ENCODE measurements around the gene SDF4. TPM values are rescaled to one million over a fixed set of nuclear protein-coding genes. Genes with fewer than 3 reads are reported as not detected.

The SDF4 gene
- total RNA-seq, 3 donors from 2014 or later = 58.0 to 111 (median 79.3) TPM

- H3K27me3 ChIP-seq = peaks cover 4 to 15% of the 10 kb centered on the region in 2 donors
These were observed 61.3 kb downstream of the SDF4 start for GRCh38 chr1:1170215-1171091.

GRCh38 chr1:1169429-1170214, 62.2 kb downstream of the SDF4 start:
- Histone ChIP-seq H3K36me3 (no peaks in the 10 kb centered on the region), H3K27me3 (peaks cover 4 to 15% of the 10 kb centered on the region in 2 donors), H3K4me3 (no peak overlapping the region), H3K9me3 (no peaks in the 10 kb centered on the region), H3K27ac (no peak overlapping the region), H3K4me1 (peaks cover 4 to 11% of the 10 kb centered on the region in 2 donors)
- no peak for DNase-seq (ENCODE audit: low spot score in 2 of 2)
- intact Hi-C loops (cut with DNase I; ENCODE audit: low total_unique reads) = no loop called here
- TF ChIP-seq POLR2AphosphoS5 (IDR thresholded peaks at IDR 0.05) = no peak
- TF ChIP-seq POLR2A (IDR thresholded peaks at IDR 0.05) = no peak
- TF ChIP-seq, protein P1, sequence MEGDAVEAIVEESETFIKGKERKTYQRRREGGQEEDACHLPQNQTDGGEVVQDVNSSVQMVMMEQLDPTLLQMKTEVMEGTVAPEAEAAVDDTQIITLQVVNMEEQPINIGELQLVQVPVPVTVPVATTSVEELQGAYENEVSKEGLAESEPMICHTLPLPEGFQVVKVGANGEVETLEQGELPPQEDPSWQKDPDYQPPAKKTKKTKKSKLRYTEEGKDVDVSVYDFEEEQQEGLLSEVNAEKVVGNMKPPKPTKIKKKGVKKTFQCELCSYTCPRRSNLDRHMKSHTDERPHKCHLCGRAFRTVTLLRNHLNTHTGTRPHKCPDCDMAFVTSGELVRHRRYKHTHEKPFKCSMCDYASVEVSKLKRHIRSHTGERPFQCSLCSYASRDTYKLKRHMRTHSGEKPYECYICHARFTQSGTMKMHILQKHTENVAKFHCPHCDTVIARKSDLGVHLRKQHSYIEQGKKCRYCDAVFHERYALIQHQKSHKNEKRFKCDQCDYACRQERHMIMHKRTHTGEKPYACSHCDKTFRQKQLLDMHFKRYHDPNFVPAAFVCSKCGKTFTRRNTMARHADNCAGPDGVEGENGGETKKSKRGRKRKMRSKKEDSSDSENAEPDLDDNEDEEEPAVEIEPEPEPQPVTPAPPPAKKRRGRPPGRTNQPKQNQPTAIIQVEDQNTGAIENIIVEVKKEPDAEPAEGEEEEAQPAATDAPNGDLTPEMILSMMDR (IDR thresholded peaks at IDR 0.05) = no peak

More at GRCh38 chr1:1170215-1171091, 61.3 kb downstream of the SDF4 start:
- H3K4me1 ChIP-seq = peaks cover 4 to 11% of the 10 kb centered on the region in 2 donors
- TF ChIP-seq POLR2A (IDR thresholded peaks at IDR 0.05) = no peak
- TF ChIP-seq, protein P1 (IDR thresholded peaks at IDR 0.05) = no peak
- no peak for TF ChIP-seq POLR2AphosphoS5 (IDR thresholded peaks at IDR 0.05)
- H3K27ac ChIP-seq = no peak overlapping the region
- H3K4me3 ChIP-seq = no peak overlapping the region
- no peaks in the 10 kb centered on the region for H3K36me3 ChIP-seq
- no peak for DNase-seq (ENCODE audit: low spot score in 2 of 2)
- intact Hi-C loops (cut with DNase I; ENCODE audit: low total_unique reads) = no loop called here
- H3K9me3 ChIP-seq = no peaks in the 10 kb centered on the region

DNA sequence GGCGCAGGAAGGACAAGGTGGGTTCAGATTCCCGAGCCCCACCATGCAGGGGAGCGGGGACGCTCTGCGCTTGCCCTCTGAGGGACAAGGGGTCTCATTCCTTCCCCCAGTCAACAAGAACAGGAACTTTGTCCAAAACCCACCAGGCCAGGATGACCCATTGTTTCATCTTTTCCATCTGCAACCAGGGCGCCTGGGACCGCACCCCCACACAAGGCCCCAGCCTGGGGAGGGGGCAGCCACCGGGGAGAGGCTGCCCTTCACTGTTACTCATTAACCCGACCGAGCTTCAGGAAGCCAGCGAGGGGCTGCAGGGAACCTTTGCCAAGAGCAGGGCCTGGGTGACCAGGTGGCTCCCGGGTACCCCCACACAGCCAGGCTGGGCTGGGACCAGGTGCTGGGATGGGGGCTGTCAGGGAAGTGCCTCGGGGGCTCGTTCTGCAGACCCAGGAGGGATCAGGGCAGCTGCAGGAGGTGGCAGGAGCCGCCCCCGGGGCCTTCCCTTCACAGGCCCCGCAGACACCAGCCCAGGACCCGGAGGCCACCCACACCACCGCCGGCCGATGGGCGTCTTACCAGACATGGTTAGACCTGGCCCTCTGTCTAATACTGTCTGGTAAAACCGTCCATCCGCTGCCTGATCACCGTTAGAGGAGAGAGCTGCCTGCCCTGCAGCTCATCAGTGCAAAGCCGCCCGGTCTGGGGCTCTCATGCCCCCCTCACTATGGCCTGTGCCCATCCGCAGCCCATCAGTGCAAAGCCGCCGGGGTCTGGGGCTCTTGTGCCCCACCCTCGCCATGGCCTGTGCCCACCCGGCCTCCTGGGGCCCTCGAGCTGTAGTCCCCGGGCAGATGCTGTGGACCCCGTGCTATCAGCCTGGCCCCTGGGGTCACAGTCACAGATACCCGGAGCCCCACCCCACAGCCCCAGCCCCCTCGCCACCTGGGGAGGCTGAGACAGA, 63.1 kb downstream of the SDF4 start:
- H3K27ac ChIP-seq = no peak overlapping the region
- intact Hi-C loops (cut with DNase I; ENCODE audit: low total_unique reads) = no loop called here
- H3K4me1 ChIP-seq = peaks cover 4 to 11% of the 10 kb centered on the region in 2 donors
- TF ChIP-seq POLR2A (IDR thresholded peaks at IDR 0.05) = no peak
- TF ChIP-seq POLR2AphosphoS5 (IDR thresholded peaks at IDR 0.05) = no peak
- TF ChIP-seq, protein P1 (IDR thresholded peaks at IDR 0.05) = no peak
- no peak for DNase-seq (ENCODE audit: low spot score in 2 of 2)
- no peak overlapping the region for H3K4me3 ChIP-seq
- H3K36me3 ChIP-seq = no peaks in the 10 kb centered on the region
- H3K9me3 ChIP-seq = no peaks in the 10 kb centered on the region
- H3K27me3 ChIP-seq = peaks cover 2 to 15% of the 10 kb centered on the region in 2 donors

- DNase-seq (ENCODE audit: low spot score in 2 of 2) = no peak
- Histone ChIP-seq H3K9me3 (no peaks in the 10 kb centered on the region), H3K4me1 (peaks cover 4 to 11% of the 10 kb centered on the region in 2 donors), H3K36me3 (no peaks in the 10 kb centered on the region), H3K27ac (no peak overlapping the region), H3K27me3 (peaks cover 0 to 17% of the 10 kb centered on the region in 2 donors), H3K4me3 (no peak overlapping the region)
- intact Hi-C loops (cut with DNase I; ENCODE audit: low total_unique reads) = no loop called here
- TF ChIP-seq POLR2AphosphoS5 (IDR thresholded peaks at IDR 0.05) (no peak), POLR2A (IDR thresholded peaks at IDR 0.05) (no peak)
- TF ChIP-seq, protein P1 (IDR thresholded peaks at IDR 0.05) = no peak
These were observed 63.9 kb downstream of the SDF4 start for GRCh38 chr1:1167841-1168450.
